ENCODE measurements around the gene CLCA1.

GRCh38 chr1:86455073-86455472 lies 13.7 kb upstream of the CLCA1 start:
- TF ChIP-seq CTCF (IDR thresholded peaks at IDR 0.05; ENCODE audit: low read length) = no peak
- TF ChIP-seq EZH2 (IDR thresholded peaks at IDR 0.05; ENCODE audit: borderline replicate concordance, low read length) = no peak

All from OCI-LY1 (cell line).